ENCODE measurements around the gene PAK1IP1. TPM values are rescaled to one million over a fixed set of nuclear protein-coding genes. Genes with fewer than 3 reads are reported as not detected.
A peak's percentile ranks its signal among the peaks of the same experiment; 100 is the strongest.
"Not testable (repeated sequence)": the region's sequence is repeated elsewhere in the genome, so short reads cannot be mapped to it uniquely, and the experiment has no call there.

Gene PAK1IP1, protein sequence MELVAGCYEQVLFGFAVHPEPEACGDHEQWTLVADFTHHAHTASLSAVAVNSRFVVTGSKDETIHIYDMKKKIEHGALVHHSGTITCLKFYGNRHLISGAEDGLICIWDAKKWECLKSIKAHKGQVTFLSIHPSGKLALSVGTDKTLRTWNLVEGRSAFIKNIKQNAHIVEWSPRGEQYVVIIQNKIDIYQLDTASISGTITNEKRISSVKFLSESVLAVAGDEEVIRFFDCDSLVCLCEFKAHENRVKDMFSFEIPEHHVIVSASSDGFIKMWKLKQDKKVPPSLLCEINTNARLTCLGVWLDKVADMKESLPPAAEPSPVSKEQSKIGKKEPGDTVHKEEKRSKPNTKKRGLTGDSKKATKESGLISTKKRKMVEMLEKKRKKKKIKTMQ
- 7.3 TPM for total RNA-seq

DNA sequence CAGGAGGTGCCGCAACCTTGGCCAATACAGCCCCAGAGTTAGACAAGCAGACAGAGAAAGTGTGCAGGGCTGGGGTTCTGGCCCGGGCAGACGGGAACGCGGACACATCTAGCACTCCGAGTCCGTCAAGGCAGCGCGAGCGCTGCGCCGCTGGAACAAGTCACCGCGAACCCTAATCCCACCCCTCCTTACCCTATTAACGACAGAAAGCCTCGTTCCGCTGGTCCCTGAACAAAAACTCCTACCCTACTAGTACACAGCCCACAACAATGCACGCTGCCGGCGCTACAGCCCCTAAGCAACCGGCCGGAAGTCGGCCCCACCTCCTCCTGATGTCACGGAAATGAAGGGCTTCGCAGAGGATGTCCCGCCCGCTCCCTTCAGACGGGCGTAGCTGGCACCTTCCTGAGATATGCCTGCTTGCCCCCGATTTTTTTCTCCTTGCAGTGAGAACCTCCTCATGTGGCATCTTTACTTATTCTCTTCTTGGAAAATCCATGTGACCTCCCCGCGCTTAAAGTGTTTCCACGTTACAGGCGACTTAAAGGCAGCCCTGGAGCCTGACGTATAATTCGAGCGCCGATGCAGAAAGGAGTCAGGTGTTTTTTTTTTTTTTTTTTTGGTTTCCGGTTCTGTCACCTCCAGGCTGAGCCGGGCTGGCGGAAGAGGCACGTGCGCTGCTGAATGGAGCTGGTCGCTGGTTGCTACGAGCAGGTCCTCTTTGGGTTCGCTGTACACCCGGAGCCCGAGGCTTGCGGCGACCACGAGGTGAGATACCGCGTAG, at the start of gene PAK1IP1, which contains the start of gene C6orf52:
PAK1IP1 (plus strand) TSS at position 671 of the 784 bp plus-strand sequence; CDS start at position 685, 14 bp downstream.
C6orf52 (minus strand) TSS at position 315 of the 784 bp plus-strand sequence. CDS start 7,066 bp downstream, outside the sequence.
- peak; percentile 93 for DNase-seq (ENCODE audit: low spot score)

GRCh38 chr6:10655508-10656055, 39.2 kb upstream of the PAK1IP1 start:
- DNase-seq (ENCODE audit: low spot score): no peak

DNA sequence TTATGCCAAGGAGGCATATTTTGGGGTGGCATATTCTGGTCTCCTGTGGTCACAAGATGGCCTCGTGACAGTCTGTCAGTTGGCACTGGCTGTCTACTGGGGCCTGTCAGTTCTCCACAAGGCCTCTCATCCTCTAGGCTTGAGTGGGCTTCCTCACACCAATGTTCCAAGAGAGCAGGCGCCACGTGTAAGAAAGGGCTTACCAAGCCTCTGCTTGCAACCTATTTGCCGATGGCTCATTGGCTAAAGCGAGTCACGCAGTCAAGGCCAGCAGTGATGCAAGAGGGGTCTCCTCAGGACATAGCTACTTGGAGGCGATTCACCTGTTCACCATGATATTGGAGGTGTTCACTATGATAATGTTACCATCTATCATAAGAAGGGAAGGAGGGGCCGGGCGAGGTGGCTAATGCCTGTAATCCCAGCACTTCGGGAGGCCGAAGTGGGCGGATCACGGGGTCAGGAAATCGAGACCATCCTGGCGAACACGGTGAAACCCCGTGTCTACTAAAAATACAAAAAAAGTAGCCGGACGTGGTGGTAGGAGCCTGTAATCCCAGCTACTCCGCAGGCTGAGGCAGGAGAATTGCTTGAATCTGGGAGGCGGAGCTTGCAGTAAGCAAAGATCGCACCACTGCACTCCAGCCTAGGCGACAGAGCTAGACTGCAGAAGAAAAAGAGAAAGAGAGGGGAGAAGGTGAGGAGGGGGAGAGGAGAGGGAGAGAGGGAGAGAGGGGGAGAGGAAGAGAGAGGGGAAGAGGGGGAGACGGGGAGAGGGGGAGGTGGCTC, 35.7 kb upstream of the PAK1IP1 start:
- DNase-seq (ENCODE audit: low spot score): no peak

GRCh38 chr6:10659699-10660348, 34.9 kb upstream of the PAK1IP1 start:
- no peak for DNase-seq (ENCODE audit: low spot score)

GRCh38 chr6:10660431-10661191, 34.2 kb upstream of the PAK1IP1 start:
- not testable (repeated sequence) for DNase-seq (ENCODE audit: low spot score)

DNA sequence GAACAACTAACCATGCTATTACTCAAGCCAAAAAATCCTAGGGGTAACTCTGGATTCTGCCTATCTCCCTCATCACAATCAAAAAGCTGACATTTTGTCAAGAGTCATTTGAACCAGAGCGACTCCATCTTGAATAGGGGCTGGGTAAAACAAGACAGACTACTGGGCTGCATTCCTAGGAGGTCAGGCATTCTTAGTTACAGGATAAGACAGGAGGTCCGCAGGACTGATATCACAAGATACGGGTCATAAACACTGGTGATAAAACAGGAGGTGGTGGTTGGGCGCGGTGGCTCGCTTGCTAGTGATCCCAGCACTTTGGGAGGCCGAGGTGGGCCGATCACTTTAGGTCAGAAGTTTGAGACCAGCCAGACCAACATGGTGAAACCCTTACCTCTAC, 32.6 kb upstream of the PAK1IP1 start:
- no peak for DNase-seq (ENCODE audit: low spot score)

DNA sequence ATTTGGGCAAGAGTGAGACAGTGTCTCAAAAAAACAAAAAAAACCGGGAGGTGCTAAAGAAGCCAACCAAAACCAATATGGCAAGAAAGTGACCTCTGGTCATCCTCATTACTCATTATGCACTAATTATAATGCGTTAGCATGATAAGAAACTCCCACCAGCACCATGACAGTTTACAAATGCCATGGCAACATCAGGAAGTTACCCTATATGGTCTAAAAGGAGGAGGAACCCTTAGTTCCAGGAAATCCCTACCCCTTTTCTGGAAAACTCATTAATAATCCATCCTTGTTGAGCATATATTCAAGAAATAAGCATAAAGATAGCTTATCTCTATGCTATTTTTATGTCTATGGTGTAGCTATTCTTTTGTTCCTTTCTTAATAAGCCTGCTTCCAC, 32.0 kb upstream of the PAK1IP1 start:
- no peak for DNase-seq (ENCODE audit: low spot score)

- DNase-seq (ENCODE audit: low spot score): not testable (repeated sequence)
These were observed 29.2 kb upstream of the PAK1IP1 start for GRCh38 chr6:10665595-10665994.

GRCh38 chr6:10668126-10668917, 26.4 kb upstream of the PAK1IP1 start:
- no peak for DNase-seq (ENCODE audit: low spot score)

DNA sequence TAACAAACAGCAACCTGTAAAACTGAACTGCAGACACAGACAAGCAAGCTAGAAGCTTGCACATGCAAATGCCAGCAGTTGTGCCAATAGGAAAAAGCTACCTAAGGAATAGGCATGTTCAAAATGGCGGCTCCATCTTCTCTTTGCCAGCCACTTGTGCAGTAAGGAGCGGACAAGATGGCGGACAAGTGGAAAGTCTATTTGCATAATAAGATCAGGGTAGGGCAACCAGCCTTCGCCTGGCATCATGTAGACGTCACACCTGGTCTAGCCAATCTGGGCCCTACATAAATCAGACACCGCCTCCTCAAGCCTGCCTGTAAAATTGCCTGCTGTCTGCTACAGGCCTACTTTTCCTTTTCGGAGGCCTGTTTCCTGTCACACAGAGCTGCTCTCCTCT, 18.4 kb upstream of the PAK1IP1 start:
- DNase-seq (ENCODE audit: low spot score): no peak

GRCh38 chr6:10678456-10678855, 16.3 kb upstream of the PAK1IP1 start:
- no peak for DNase-seq (ENCODE audit: low spot score)

- no peak for DNase-seq (ENCODE audit: low spot score)
These were observed 13.0 kb upstream of the PAK1IP1 start for GRCh38 chr6:10681795-10682194.

GRCh38 chr6:10682355-10682988, 12.3 kb upstream of the PAK1IP1 start:
- no peak for DNase-seq (ENCODE audit: low spot score)

DNA sequence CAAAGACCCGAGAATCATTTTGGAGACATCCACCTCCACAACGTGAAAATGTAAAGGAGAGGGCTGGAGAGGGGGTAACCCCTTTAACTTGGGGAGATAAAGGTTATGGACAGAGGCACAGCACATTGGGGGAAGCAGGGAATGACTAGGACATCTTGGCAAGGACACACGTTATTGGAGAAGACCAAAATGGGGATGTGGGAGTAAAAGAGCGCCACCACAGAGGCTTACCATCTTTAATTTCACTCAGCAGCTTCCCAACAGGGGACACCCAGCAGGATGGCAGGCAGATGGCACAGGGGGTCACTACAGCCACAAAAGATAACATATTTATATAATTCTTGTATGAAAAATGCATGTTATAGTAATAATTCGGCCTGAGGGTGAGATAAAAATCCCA, 10.2 kb upstream of the PAK1IP1 start:
- no peak for DNase-seq (ENCODE audit: low spot score)

DNA sequence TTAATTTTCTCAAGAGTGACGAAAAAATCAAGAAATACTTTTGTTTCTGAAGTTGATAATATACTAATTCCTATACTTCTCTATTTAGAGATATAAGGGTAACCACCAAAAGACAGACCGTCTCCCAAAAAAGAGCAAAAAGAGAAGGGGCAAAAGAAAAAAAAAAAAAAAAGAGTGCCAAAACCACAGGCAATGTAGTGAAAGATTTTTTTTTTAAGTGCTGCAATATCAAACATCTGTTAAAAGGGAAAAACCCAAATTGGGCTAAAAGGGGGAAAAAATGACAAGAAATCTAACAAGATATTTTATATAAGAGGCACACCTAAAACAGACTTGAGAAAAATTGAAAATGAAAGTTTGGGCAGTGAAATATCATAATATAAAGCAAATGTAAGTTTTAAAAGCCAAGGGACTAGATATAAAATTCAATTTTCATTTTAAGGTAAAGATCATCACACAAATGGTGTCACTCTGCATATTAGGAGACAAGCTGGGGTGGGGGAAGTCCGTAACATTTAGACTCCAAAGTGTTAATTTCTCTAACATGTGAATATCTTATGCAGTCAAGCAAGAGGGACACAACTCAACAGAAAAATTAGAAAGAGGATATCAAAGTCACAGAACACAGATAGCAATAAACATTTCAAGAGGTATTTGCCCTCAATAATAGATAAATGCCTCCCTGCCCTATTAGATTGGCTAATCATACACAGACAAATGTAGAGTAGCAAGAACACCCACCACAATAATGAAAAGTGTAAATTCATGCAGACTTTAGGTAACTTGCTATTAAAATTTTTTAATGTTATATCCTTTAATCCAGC, 9.5 kb upstream of the PAK1IP1 start:
- no peak for DNase-seq (ENCODE audit: low spot score)

- no peak for DNase-seq (ENCODE audit: low spot score)
These were observed 7.9 kb upstream of the PAK1IP1 start for GRCh38 chr6:10686901-10687300.

DNA sequence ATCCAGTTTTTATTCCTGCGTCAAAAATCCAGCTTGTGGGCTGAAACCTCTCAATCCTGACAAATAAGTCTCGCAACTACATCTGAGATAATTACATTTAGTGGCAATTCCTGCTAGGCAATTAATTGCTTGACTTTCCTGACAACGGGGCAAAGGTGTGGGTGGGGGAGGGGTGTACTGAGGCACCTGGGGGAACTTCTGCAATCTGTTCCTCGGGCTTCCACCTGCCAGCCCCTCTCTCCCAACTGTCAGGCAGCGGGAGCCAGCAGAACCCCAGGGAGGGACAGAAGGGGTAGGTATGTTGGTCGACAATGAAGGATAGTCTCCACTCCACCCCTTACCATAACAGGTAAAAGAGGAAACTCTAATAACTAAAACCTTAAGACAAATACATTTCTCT, 7.2 kb upstream of the PAK1IP1 start:
- no peak for DNase-seq (ENCODE audit: low spot score)
